K562 (cell line): ENCODE measurements around the gene OLFML2A. TPM values are rescaled to one million over a fixed set of nuclear protein-coding genes. Genes with fewer than 3 reads are reported as not detected.
A peak's percentile ranks its signal among the peaks of the same experiment; 100 is the strongest.

Experiments used
- ATAC-seq: fragments of 200-7000 bp; cut with Tn5 transposase; 3 replicates; pipeline ENCODE4 v1.9.1; 2020; ENCODE audit warnings: moderate library complexity
- BruUV-seq: library from RNA; stranded (reverse); fragments of 400-500 nt; replicated peaks from 2 replicates; lab custom pipeline; 2021; lab: Mats Ljungman, UMichigan
- CTCF ChIA-PET: fragments of 300-600 bp; formaldehyde crosslinking; extraction: SDS; loops from one replicate; lab custom pipeline; 2021; ENCODE audit warnings: low intra/inter-chr PET ratio; lab: Yijun Ruan, JAX
- POLR2A ChIA-PET: fragments of 300-600, 350-650 bp; sonication (Branson Sonifier 250); formaldehyde crosslinking; extraction: SDS; loops from one replicate; lab custom pipeline; 2021; ENCODE audit warnings: antibody characterized with exemption, inconsistent platforms; lab: Yijun Ruan, JAX
- DNase-seq, 4 experiments: peaks; one replicate each; pipeline versions ENCODE4 v3.0.0 to v3.0.0-alpha.2; 2011 to 2018; ENCODE audit warnings: low spot score in 3 of 4, mixed read lengths in 3 of 4; ENCODE audit errors: extremely low read depth in 1 of 4
- FAIRE-seq: peaks from 2 replicates; lab custom pipeline; 2011; peaks lifted over from hg19 to GRCh38; lab: Jason Lieb, UNC
- H2AFZ ChIP-seq: 2 replicates; pipeline ENCODE4 v1.6.0; 2011; ENCODE audit warnings: low read depth, low read length, control low read depth, inconsistent platforms
- H3K27ac ChIP-seq: fragments of 200-600 bp; 3 replicates; pipeline ENCODE4 v1.8.0; 2011; ENCODE audit warnings: low read depth, mild to moderate bottlenecking, control low read depth, inconsistent platforms, low read length, moderate library complexity, mixed read lengths; ENCODE audit errors: extremely low read depth
- H3K27me3 ChIP-seq, 2 experiments: fragments of 300-600 bp in 1 of 2; 2 replicates in 1 of 2; 3 replicates in 1 of 2; pipeline versions ENCODE4 v1.6.0 to v1.8.0; 2011; ENCODE audit warnings: inconsistent platforms in 2 of 2, low read length in 2 of 2, mild to moderate bottlenecking in 1 of 2, mixed read lengths in 1 of 2, moderate library complexity in 1 of 2; ENCODE audit not compliant: control insufficient read depth in 2 of 2, insufficient read depth in 2 of 2
- H3K36me3 ChIP-seq: fragments of 300-600 bp; 3 replicates; pipeline ENCODE4 v1.8.0; 2011; ENCODE audit warnings: mild to moderate bottlenecking, low read length, inconsistent platforms; ENCODE audit not compliant: control insufficient read depth, insufficient read depth
- H3K4me1 ChIP-seq, 2 experiments: fragments of 200-600 bp in 1 of 2; replicated peaks in 1 of 2; 2 replicates in 1 of 2; 3 replicates in 1 of 2; pipeline versions ENCODE4 v1.5.1 to v1.8.0; 2011; ENCODE audit warnings: inconsistent platforms in 2 of 2, low read length in 2 of 2, mild to moderate bottlenecking in 1 of 2, mixed read lengths in 1 of 2, moderate library complexity in 1 of 2; ENCODE audit not compliant: control insufficient read depth in 2 of 2, insufficient read depth in 2 of 2
- H3K4me2 ChIP-seq: 2 replicates; pipeline ENCODE4 v1.6.1; 2011; ENCODE audit warnings: low read length, control low read depth, inconsistent platforms, mixed read lengths; ENCODE audit not compliant: insufficient read depth
- H3K4me3 ChIP-seq: fragments of 200-600 bp; sonication (generic), shearing (Covaris generic); 2 replicates; pipeline ENCODE4 v1.5.1; 2016; ENCODE audit warnings: control low read depth, inconsistent platforms
- H3K79me2 ChIP-seq: fragments of 200-600 bp; 3 replicates; pipeline ENCODE4 v1.8.0; 2011; ENCODE audit warnings: low read length, inconsistent platforms; ENCODE audit not compliant: control insufficient read depth, insufficient read depth
- H3K9ac ChIP-seq, 2 experiments: 2 replicates each; pipeline versions ENCODE4 v1.6.0 to v1.6.1; 2011; ENCODE audit warnings: low read depth in 2 of 2, low read length in 2 of 2, control low read depth in 1 of 2, inconsistent platforms in 1 of 2, mild to moderate bottlenecking in 1 of 2, mixed read lengths in 1 of 2; ENCODE audit not compliant: insufficient read depth in 1 of 2
- H3K9me1 ChIP-seq: one replicate; pipeline ENCODE4 v1.6.0; 2011; ENCODE audit warnings: inconsistent platforms, mild to moderate bottlenecking, low read length, moderate library complexity; ENCODE audit not compliant: control insufficient read depth, insufficient read depth
- H3K9me3 ChIP-seq: replicated peaks from 2 replicates; pipeline ENCODE4 v1.5.1; 2011; ENCODE audit warnings: low read depth, low read length, inconsistent platforms; ENCODE audit not compliant: control insufficient read depth, insufficient read depth
- H4K20me1 ChIP-seq: replicated peaks from 2 replicates; pipeline ENCODE4 v1.6.1; 2011; ENCODE audit warnings: low read length, inconsistent platforms, mixed read lengths; ENCODE audit not compliant: control insufficient read depth, insufficient read depth
- ATF3 ChIP-seq, 2 experiments: fragments of 450-650 bp in 1 of 2; sonication (generic) in 1 of 2; formaldehyde crosslinking in 1 of 2; IDR thresholded peaks in 1 of 2; conservative IDR thresholded peaks in 1 of 2; 2 replicates each; pipeline versions ENCODE4 v1.6.1 to v1.8.1; 2016 to 2023; ENCODE audit warnings: mild to moderate bottlenecking in 2 of 2, moderate library complexity in 2 of 2, inconsistent platforms in 1 of 2, missing genetic modification reagents in 1 of 2
- ATF7 ChIP-seq: fragments of 450-650 bp; IDR thresholded peaks from 2 replicates; pipeline ENCODE4 v1.7.1; 2014; ENCODE audit warnings: mild to moderate bottlenecking, moderate library complexity
- BACH1 ChIP-seq: fragments of 200-800 bp; sonication (Bioruptor generic); IDR thresholded peaks from 2 replicates; pipeline ENCODE4 v1.6.1; 2016; ENCODE audit warnings: missing genetic modification characterization, missing compliant biosample characterization
- CXXC5 ChIP-seq: fragments of 250-450 bp; sonication (Bioruptor Pico); IDR thresholded peaks from 2 replicates; pipeline ENCODE4 v1.8.0; 2022; ENCODE audit warnings: inconsistent platforms, mild to moderate bottlenecking, moderate library complexity
- DACH1 ChIP-seq: fragments of 450-650 bp; IDR thresholded peaks from 2 replicates; pipeline ENCODE4 v1.6.1; 2018; ENCODE audit not compliant: partially characterized antibody
- EGR1 ChIP-seq: fragments of 450-650 bp; conservative IDR thresholded peaks from 2 replicates; pipeline ENCODE4 v1.6.1; 2017; ENCODE audit warnings: mild to moderate bottlenecking
- HNRNPL ChIP-seq: fragments of 200-400 bp; formaldehyde crosslinking; IDR thresholded peaks from 2 replicates; pipeline ENCODE4 v1.6.1; 2017; ENCODE audit warnings: low read depth, mild to moderate bottlenecking, low read length
- JUN ChIP-seq, 2 experiments: sonication (generic) in 1 of 2; formaldehyde crosslinking in 1 of 2; IDR thresholded peaks; 2 replicates each; pipeline versions ENCODE4 v1.6.1 to v1.8.0; 2012 to 2022; ENCODE audit warnings: borderline replicate concordance in 2 of 2, mild to moderate bottlenecking in 2 of 2, improper control_type of control experiment in 1 of 2, low read depth in 1 of 2, low read length in 1 of 2, missing genetic modification reagents in 1 of 2
- JUND ChIP-seq, 2 experiments: IDR thresholded peaks; 2 replicates in 1 of 2; 3 replicates in 1 of 2; pipeline ENCODE4 v1.6.1; 2011; ENCODE audit warnings: borderline replicate concordance in 2 of 2, low read depth in 2 of 2, low read length in 2 of 2, improper control_type of control experiment in 1 of 2, missing biosample characterization in 1 of 2, missing genetic modification characterization in 1 of 2, missing genetic modification reagents in 1 of 2
- SIX5 ChIP-seq, 2 experiments: IDR thresholded peaks; 2 replicates each; pipeline ENCODE4 v1.6.1; 2011; ENCODE audit warnings: low read length in 2 of 2, borderline replicate concordance in 1 of 2, low read depth in 1 of 2, mild to moderate bottlenecking in 1 of 2, moderate library complexity in 1 of 2; ENCODE audit not compliant: insufficient read depth in 1 of 2
- SMARCA4 ChIP-seq: fragments of 450-650 bp; IDR thresholded peaks from 2 replicates; pipeline ENCODE4 v1.6.1; 2016
- THRAP3 ChIP-seq: fragments of 450-650 bp; IDR thresholded peaks from 2 replicates; pipeline ENCODE4 v1.6.1; 2016; ENCODE audit warnings: mild to moderate bottlenecking, inconsistent platforms, borderline replicate concordance
- ZBTB33 ChIP-seq: sonication (generic); formaldehyde crosslinking; IDR thresholded peaks from 2 replicates; pipeline ENCODE4 v1.8.1; 2023; ENCODE audit warnings: mild to moderate bottlenecking, missing genetic modification reagents
- ZNF174 ChIP-seq: fragments of 250-450 bp; sonication (Bioruptor Pico); IDR thresholded peaks from 2 replicates; pipeline ENCODE4 v1.4.0; 2020; ENCODE audit warnings: mild to moderate bottlenecking
- ZNF212 ChIP-seq: fragments of 450-650 bp; formaldehyde crosslinking; IDR thresholded peaks from 2 replicates; pipeline ENCODE4 v1.4.0; 2020; ENCODE audit warnings: mild to moderate bottlenecking
- ZNF224 ChIP-seq: sonication (generic); formaldehyde crosslinking; IDR thresholded peaks from 2 replicates; pipeline ENCODE4 v1.8.0; 2022; ENCODE audit warnings: mild to moderate bottlenecking, missing genetic modification reagents
- ZNF280A ChIP-seq: fragments of 450-650 bp; IDR thresholded peaks from 2 replicates; pipeline ENCODE4 v1.6.1; 2018; ENCODE audit warnings: mild to moderate bottlenecking, low read depth; ENCODE audit not compliant: partially characterized antibody
- WGBS: fragments of 100-300 bp; shearing (Covaris generic); methylation state at CpG from one replicate; pipeline ENCODE4 v1.1.6; 2016; ENCODE audit warnings: low coverage, mixed read lengths; ENCODE audit not compliant: insufficient coverage; ENCODE audit errors: missing lambda C conversion rate; 5-methylcytosine and 5-hydroxymethylcytosine counted together
- in situ Hi-C: fragments of 300-500 bp; cut with MboI; formaldehyde crosslinking; loops from 4 replicates; pipeline ENCODE4 v1.15.0; 2018; ENCODE audit warnings: inconsistent platforms, mixed read lengths
- intact Hi-C: fragments of 100-400 bp; cut with micrococcal nuclease; formaldehyde crosslinking; loops from 2 replicates; pipeline ENCODE4 v1.14.2; 2022
- polyA plus RNA-seq, 8 experiments: library from polyadenylated mRNA; depleted of rRNA in 4 of 8; stranded (reverse) in 5 of 8; unstranded in 3 of 8; fragments of >200 nt; fragmentation: Nextera tagmentation in 2 of 8; fragmentation: Illumina TruSeq in 1 of 8; extraction: Ambion mirVana in 2 of 8; extraction: Trizol in 1 of 8; gene quantifications; 2 replicates each; pipeline versions ENCODE4 v1.2.1 to v1.2.3, GENCODE V29; 2011 to 2014; ENCODE audit warnings: inconsistent platforms in 1 of 8, missing spikeins in 1 of 8
- total RNA-seq, 7 experiments: library from RNA; depleted of rRNA in 6 of 7; stranded (reverse); fragments of >200 nt in 6 of 7; fragmentation: Illumina TruSeq in 2 of 7; extraction: Trizol in 2 of 7; gene quantifications; 2 replicates each; pipeline versions ENCODE4 v1.2.1 to v1.2.3, GENCODE V29; 2011 to 2021; ENCODE audit warnings: low replicate concordance in 1 of 7

Gene OLFML2A
- total and polyA plus RNA-seq, 9 of the 15 experiments (the other 6 are each of a cell fraction or from before 2014, with no cell fraction given) = 0.16 TPM; not detected in 8

- BruUV-seq = no TSS peak
- Histone ChIP-seq H3K9ac (no peak overlapping the region), H2AFZ (peak overlapping the region; percentile 3; the same call in 1 of the 2 replicates), H3K27me3 (no peaks in the 10 kb centered on the region), H4K20me1 (no peaks in the 10 kb centered on the region), H3K27ac (no peak overlapping the region), H3K9me3 (no peaks in the 10 kb centered on the region), H3K4me1 (peaks cover 2 to 24% of the 10 kb centered on the region in 2 experiments; a peak in 4 of 5 replicates), H3K4me3 (no peak overlapping the region), H3K4me2 (no peak overlapping the region), H3K9me1 (no peaks in the 10 kb centered on the region), H3K79me2 (no peaks in the 10 kb centered on the region), H3K36me3 (no peaks in the 10 kb centered on the region)
- peak; percentile 80 for FAIRE-seq
- DNase-seq = peak; percentile 76 to 84 (median 78)
- ATAC-seq = peak; percentile 86
- 35% methylated on average over 6 of the region's 6 CpGs for WGBS
- CTCF ChIA-PET = no interaction called here
- intact Hi-C loops = no loop called here
- POLR2A ChIA-PET = interaction anchor here (0.6 to 1.4 kb wide), 4 partner anchors 9 to 25 kb away, joined by 3 to 7 read pairs (median 4); no protein-coding TSS in a partner anchor
- in situ Hi-C loops = no loop called here
- TF ChIP-seq CXXC5 (CRISPR knock-in tag) (no peak), HNRNPL (no peak), THRAP3 (no peak), SMARCA4 (peak; percentile 36; the same call in 1 of the 2 replicates), ZNF280A (no peak), JUN (IDR thresholded peaks at IDR 0.05; ENCODE audit: borderline replicate concordance, low read depth, low read length) (peak; percentile 64; the same call in 1 of the 2 replicates), JUN (CRISPR knock-in tag; IDR thresholded peaks at IDR 0.05; ENCODE audit: borderline replicate concordance) (no peak), SIX5 (IDR thresholded peaks at IDR 0.05; ENCODE audit: borderline replicate concordance in 1 of 2, insufficient read depth in 1 of 2, low read depth in 1 of 2, low read length in 2 of 2) (no peak), ZNF224 (CRISPR knock-in tag) (no peak), ZBTB33 (CRISPR knock-in tag) (0 out of 2 replicates have a peak, but pooled peaks have one; percentile 13), ZNF174 (CRISPR knock-in tag) (no peak), BACH1 (no peak), ZNF212 (no peak), DACH1 (no peak), JUND (IDR thresholded peaks at IDR 0.05; ENCODE audit: borderline replicate concordance, low read depth, low read length) (peak; percentile 81; the same call in 1 of the 2 replicates), JUND (tag; IDR thresholded peaks at IDR 0.05; ENCODE audit: borderline replicate concordance, low read depth, low read length) (peak; percentile 63; the same call in 1 of the 3 replicates), EGR1 (peak; percentile 31), ATF7 (peak; percentile 68), ATF3 (IDR thresholded peaks at IDR 0.05) (peak; percentile 91), ATF3 (CRISPR knock-in tag; conservative IDR thresholded peaks at IDR 0.05) (no peak)
These were observed 35.5 kb downstream of the OLFML2A start for GRCh38 chr9:124812441-124812876.
